Tibial nerve (tissue), 4 donors: Measurements from ENCODE around the gene SIPA1L3. TPM values are rescaled to one million over a fixed set of nuclear protein-coding genes. Genes with fewer than 3 reads are reported as not detected.

ENCODE experiments used
- DNase-seq, 2 donors: peaks; one replicate each; pipeline ENCODE4 v3.0.0-alpha.2; 2019; ENCODE audit warnings: low spot score in 2 of 2
- H3K27ac ChIP-seq, 4 donors: fragments of 200-600 bp; sonication (generic) in 3 of 4; one replicate each; pipeline ENCODE4 v1.5.1; 2017 to 2019; ENCODE audit warnings: mild to moderate bottlenecking in 1 of 4
- H3K27me3 ChIP-seq, 2 donors: fragments of 200-600 bp; sonication (generic) in 1 of 2; one replicate each; pipeline versions ENCODE4 v1.5.1 to v1.6.0; 2017 to 2019
- H3K36me3 ChIP-seq, 3 donors: fragments of 200-600 bp; sonication (generic); one replicate each; pipeline ENCODE4 v1.5.1; 2018 to 2019
- H3K4me1 ChIP-seq, 4 donors: fragments of 200-600 bp; sonication (generic) in 3 of 4; one replicate each; pipeline ENCODE4 v1.5.1; 2017 to 2019
- H3K4me3 ChIP-seq, 4 donors: fragments of 200-600 bp; sonication (generic) in 3 of 4; one replicate each; pipeline ENCODE4 v1.5.1; 2017 to 2019; ENCODE audit warnings: mild to moderate bottlenecking in 1 of 4, moderate library complexity in 1 of 4
- H3K9me3 ChIP-seq, 4 donors: fragments of 200-600 bp; sonication (generic) in 3 of 4; one replicate each; pipeline ENCODE4 v1.5.1; 2017 to 2019
- CTCF ChIP-seq, 5 experiments: fragments of 200-600 bp in 3 of 5; fragments of 450-650 bp in 2 of 5; sonication (generic) in 3 of 5; IDR thresholded peaks; one replicate each; pipeline ENCODE4 v1.5.1; 2016 to 2019; ENCODE audit warnings: antibody characterized with exemption in 5 of 5, mild to moderate bottlenecking in 3 of 5, moderate library complexity in 2 of 5
- EP300 ChIP-seq, 2 donors: sonication (generic); formaldehyde crosslinking; IDR thresholded peaks; one replicate each; pipeline ENCODE4 v1.6.1; 2017; ENCODE audit warnings: antibody characterized with exemption in 2 of 2, mild to moderate bottlenecking in 1 of 2
- POLR2A ChIP-seq, 2 donors: fragments of 450-650 bp; IDR thresholded peaks; one replicate each; pipeline ENCODE4 v1.6.1; 2017; ENCODE audit warnings: antibody characterized with exemption in 2 of 2, mild to moderate bottlenecking in 2 of 2, moderate library complexity in 2 of 2
- WGBS, 2 donors: methylation state at CpG; one replicate each; pipeline ENCODE4 v1.1.5; 2018; 5-methylcytosine and 5-hydroxymethylcytosine counted together
- total RNA-seq, 4 donors: library from RNA; depleted of rRNA; stranded (reverse); fragments of >200 nt; gene quantifications; one replicate each; pipeline ENCODE4 v1.1.0, GENCODE V29; 2016

Gene SIPA1L3
- total RNA-seq, 4 donors from 2014 or later, result 8.3 to 43.9 (median 17.0) TPM

- Histone ChIP-seq H3K9me3 (no peaks in the 10 kb centered on the region), H3K4me1 (no peaks in the 10 kb centered on the region), H3K4me3 (no peak overlapping the region), H3K36me3 (peaks cover 0 to 45% (median 0%) of the 10 kb centered on the region in 3 donors), H3K27ac (no peak overlapping the region), H3K27me3 (no peaks in the 10 kb centered on the region)
- TF ChIP-seq CTCF (IDR thresholded peaks at IDR 0.05), result no peak
- no peak for TF ChIP-seq EP300 (IDR thresholded peaks at IDR 0.05)
- TF ChIP-seq POLR2A (IDR thresholded peaks at IDR 0.05), result no peak
- DNase-seq, result no peak
- WGBS, 2 donors, result 82 to 89% methylated on average over 6 of the region's 6 CpGs
Measured at GRCh38 chr19:38190793-38191192, 283.8 kb downstream of the SIPA1L3 start.

- H3K4me3 ChIP-seq, result no peak overlapping the region
- no peaks in the 10 kb centered on the region for H3K4me1 ChIP-seq
- H3K27ac ChIP-seq, result no peak overlapping the region
- no peak for DNase-seq
- no peaks in the 10 kb centered on the region for H3K27me3 ChIP-seq
- 90 to 92% methylated on average over 13 of the region's 13 CpGs for WGBS, 2 donors
- H3K36me3 ChIP-seq, result peaks cover 0 to 53% (median 0%) of the 10 kb centered on the region in 3 donors
- no peaks in the 10 kb centered on the region for H3K9me3 ChIP-seq
- TF ChIP-seq POLR2A (IDR thresholded peaks at IDR 0.05) (no peak), EP300 (IDR thresholded peaks at IDR 0.05) (no peak), CTCF (IDR thresholded peaks at IDR 0.05) (no peak)
Measured at GRCh38 chr19:38191747-38192146, 284.7 kb downstream of the SIPA1L3 start.

GRCh38 chr19:38193445-38193844 is 286.4 kb downstream of the SIPA1L3 start:
- no peak for DNase-seq
- no peaks in the 10 kb centered on the region for H3K27me3 ChIP-seq
- no peaks in the 10 kb centered on the region for H3K9me3 ChIP-seq
- no peaks in the 10 kb centered on the region for H3K4me1 ChIP-seq
- WGBS, 2 donors, result 91 to 94% methylated on average over 29 of the region's 29 CpGs
- no peak for TF ChIP-seq CTCF (IDR thresholded peaks at IDR 0.05)
- no peak for TF ChIP-seq POLR2A (IDR thresholded peaks at IDR 0.05)
- TF ChIP-seq EP300 (IDR thresholded peaks at IDR 0.05), result no peak
- peaks cover 0 to 70% (median 0%) of the 10 kb centered on the region in 3 donors for H3K36me3 ChIP-seq
- H3K4me3 ChIP-seq, result no peak overlapping the region
- H3K27ac ChIP-seq, result no peak overlapping the region

- TF ChIP-seq EP300 (IDR thresholded peaks at IDR 0.05) (no peak), CTCF (IDR thresholded peaks at IDR 0.05) (no peak), POLR2A (IDR thresholded peaks at IDR 0.05) (no peak)
Measured at GRCh38 chr19:38194061-38194701, 287.2 kb downstream of the SIPA1L3 start.

GRCh38 chr19:38195237-38195636 is 288.2 kb downstream of the SIPA1L3 start:
- TF ChIP-seq POLR2A (IDR thresholded peaks at IDR 0.05) (no peak), CTCF (IDR thresholded peaks at IDR 0.05) (no peak), EP300 (IDR thresholded peaks at IDR 0.05) (no peak)
- H3K36me3 ChIP-seq, result peaks cover 0 to 87% (median 0%) of the 10 kb centered on the region in 3 donors
- H3K4me3 ChIP-seq, result no peak overlapping the region
- DNase-seq, result no peak
- no peaks in the 10 kb centered on the region for H3K4me1 ChIP-seq
- H3K9me3 ChIP-seq, result no peaks in the 10 kb centered on the region
- H3K27ac ChIP-seq, result no peak overlapping the region
- 93 to 98% methylated on average over 10 of the region's 10 CpGs for WGBS, 2 donors
- H3K27me3 ChIP-seq, result no peaks in the 10 kb centered on the region

More at GRCh38 chr19:38194061-38194701, 287.2 kb downstream of the SIPA1L3 start:
- WGBS, 2 donors, result 94 to 96% methylated on average over 13 of the region's 13 CpGs
- no peaks in the 10 kb centered on the region for H3K27me3 ChIP-seq
- H3K27ac ChIP-seq, result no peak overlapping the region
- no peaks in the 10 kb centered on the region for H3K4me1 ChIP-seq
- H3K4me3 ChIP-seq, result no peak overlapping the region
- H3K9me3 ChIP-seq, result no peaks in the 10 kb centered on the region
- H3K36me3 ChIP-seq, result peaks cover 0 to 78% (median 0%) of the 10 kb centered on the region in 3 donors
- DNase-seq, result no peak
